GM18858 (cell line): ENCODE results near the gene ERC1.
"Not testable (repeated sequence)": the region's sequence is repeated elsewhere in the genome, so short reads cannot be mapped to it uniquely, and the experiment has no call there.

Experiments
- ATAC-seq: cut with Tn5 transposase; IDR thresholded peaks from one replicate; pipeline ENCODE4 v1.9.1; 2021; ENCODE audit not compliant: unreplicated experiment

The ERC1 gene

DNA sequence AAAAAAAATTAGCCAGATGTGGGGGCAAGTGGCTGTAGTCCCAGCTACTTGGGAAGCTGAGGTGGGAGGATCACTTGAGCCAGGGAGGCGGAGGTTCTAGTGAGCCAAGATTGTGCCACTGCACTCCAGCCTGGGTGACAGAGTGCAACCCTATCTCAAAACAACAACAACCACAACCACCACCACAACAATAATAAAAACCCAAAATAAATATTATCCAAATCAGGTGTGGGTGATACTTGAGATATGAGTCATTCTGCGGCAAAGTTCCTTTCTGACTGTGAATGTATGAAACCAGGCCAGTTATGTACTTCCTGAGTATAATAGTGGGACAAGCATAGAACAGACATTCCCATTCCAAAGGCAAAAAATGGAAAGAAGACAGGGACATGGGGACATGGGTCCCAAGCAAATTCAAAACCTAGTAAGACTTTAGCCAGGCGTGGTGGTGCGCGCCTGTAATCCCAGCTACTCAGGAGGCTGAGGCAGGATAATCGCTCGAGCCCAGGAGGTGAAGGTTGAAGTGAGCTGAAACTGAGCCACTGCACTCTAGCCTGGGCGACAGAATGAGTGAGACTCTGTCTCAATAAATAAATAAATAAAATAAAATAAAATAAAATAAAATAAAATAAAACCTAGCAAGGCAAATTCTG is 9.7 kb upstream of the ERC1 start:
- ATAC-seq: no peak

- no peak for ATAC-seq
Observed at GRCh38 chr12:981961-982360, 9.1 kb upstream of the ERC1 start.

DNA sequence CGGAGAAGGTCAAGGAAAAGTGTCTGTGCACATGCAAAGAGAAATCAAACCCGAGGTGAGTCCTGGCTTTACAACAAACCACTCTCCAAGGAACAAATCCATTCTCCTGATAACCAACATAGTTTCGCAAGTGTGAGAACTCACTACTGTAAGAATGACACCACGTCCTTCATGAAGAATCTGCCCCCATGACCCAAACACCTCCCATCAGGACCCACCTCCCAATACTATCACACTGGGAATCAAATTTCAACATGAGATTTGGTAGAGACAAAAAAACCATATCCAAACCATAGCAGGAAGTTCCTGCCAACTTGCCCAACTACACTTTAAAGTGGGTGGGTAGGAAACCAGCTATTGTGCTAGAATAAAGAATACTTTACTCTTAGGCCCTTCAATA is 2.4 kb upstream of the ERC1 start:
- ATAC-seq: no peak

DNA sequence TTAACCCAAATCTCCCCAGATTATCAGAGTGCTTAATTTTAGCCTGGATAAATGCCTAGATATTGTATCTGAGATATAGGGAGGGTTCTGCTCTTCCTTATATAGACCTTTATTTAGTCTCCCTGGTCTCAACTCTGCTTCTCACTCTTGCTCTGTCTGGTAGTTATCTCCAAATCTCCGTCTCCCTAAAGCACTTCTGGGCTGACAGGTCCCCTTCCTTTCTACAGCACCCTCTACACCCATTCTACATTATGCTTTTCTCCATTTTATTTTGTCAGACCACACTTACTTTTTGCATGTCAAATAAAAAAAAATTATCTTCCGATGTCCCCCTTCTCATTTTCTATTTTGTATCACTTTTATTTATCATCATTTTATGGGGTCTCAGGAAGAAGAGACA is 2.0 kb upstream of the ERC1 start:
- no peak for ATAC-seq

DNA sequence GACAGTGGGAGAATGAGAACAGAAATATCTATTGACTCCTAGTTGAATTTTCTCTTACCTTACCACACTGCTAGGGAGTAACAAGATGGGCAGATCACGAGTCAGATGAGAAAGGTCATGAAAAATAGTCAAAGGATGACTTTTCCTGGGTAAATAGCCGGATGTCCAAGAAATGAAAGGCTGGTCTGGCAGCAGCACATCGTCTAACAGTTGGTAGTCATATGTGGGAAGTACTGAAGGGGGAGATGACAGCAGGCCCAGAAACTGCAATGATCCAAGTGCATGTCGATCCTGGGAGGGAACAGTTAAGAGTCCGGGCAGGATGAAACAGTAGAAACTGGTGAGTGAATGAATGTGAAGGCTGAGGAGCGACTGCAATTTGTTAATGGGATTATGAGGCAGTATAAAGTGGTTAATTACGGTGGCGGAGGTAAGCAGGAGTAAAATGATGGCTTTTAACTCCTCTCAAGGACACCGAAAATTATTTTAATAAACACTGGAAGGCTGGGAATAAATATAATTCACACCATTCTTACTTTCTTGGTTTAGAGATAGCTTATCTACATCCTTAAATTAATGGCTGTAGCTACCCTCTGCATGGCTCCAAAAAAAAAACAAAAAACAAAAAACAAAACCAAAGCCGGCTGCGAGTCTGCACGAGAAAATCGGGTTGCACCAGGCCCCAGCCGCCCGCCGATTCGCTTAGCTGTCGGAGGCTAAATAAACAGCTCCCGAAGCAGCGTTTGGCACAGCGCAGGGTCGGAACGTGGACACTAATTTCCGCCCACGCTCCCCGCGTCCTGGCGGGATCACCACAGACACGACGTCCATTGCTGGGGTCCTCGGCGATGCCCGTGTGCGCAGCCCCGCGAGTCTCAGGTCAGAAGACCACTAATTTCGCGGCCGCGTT is 1.0 kb upstream of the ERC1 start:
- ATAC-seq: no peak

DNA sequence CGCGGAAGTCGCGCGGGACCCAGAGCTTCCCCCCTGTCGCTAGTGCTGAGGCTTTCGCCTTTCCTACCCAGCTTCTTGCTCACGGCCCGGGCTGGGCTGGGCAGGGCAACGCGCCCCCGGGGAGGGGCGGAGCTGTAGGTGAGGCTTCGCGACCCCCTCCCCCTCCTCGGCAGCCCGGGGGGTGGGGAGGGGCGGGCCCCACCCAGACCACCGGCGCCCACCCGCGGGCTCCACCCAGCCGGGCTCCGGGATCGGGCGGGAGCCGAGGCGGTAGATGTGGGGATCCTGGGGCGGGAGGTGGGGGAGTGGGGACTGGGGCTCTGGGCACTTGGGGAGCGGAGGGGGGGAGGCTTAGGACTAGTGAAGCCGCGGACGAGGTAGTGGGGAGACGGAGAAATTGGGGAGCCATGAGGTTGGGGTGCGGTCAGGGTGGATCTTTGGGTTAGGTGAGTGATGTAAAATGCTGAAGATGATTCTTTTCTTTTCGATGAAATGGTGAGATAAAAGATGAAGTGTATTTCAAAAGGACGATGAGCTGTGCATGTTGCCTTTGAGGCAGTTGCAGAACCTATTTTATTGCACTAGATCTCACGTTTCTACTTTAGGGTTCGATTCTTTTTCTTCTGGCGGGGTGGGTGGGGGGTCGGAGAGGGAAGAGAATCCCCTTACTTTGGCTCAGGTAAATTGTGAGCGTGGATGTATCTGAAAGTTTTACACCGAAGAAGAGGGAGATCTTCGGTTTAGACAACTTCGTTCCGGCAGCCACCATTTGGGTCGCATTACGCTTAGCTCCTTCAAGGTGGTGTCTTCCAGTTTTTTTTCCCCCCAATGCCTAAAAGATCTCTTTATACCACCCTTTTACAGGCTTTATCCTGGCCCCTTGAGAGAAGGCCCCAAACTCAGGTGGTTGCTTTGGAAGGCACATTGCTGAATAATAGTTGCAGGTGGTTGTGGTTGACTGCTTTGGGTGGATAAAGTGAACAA is 619 bp downstream of the ERC1 start:
- no peak for ATAC-seq

- ATAC-seq: no peak
Observed at GRCh38 chr12:992647-993046, 1.6 kb downstream of the ERC1 start.

DNA sequence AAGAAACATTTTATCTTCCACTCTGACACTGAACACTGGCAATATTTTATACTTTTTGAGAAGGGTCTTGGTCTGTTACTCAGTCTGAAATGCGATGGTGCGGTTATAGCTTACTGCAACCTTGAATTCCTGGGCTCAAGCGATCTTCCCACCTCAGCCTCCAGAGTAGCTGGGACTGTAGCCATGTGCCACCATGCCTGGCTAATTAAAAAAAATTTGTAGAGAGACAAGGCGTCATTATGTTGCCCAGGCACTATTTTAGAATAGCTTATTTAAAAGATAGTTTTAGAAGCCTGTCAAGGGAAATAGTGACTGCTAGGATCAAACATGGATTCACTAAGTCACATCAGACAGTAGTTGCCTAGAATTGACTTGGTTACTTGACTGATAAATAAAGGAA is 5.9 kb downstream of the ERC1 start:
- ATAC-seq: no peak

DNA sequence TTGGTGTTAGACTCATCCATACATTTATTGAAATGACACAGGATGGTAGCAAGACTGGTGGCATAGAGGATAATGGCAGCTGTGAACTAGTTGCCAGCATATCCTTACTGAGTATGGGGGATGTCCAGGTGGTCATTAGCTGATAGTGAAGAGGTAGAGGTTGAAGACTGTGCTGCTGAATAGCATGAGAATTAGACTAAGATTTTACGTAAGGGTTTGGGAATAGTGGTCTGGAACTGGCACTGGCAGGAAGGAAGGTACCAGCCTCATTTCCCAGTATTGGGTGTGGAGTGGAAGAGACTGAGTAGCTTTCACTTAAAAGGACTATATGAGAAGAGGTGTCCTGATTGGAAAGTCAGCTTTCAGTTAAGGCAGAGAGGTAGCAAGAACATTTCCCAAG is 6.5 kb downstream of the ERC1 start:
- no peak for ATAC-seq

DNA sequence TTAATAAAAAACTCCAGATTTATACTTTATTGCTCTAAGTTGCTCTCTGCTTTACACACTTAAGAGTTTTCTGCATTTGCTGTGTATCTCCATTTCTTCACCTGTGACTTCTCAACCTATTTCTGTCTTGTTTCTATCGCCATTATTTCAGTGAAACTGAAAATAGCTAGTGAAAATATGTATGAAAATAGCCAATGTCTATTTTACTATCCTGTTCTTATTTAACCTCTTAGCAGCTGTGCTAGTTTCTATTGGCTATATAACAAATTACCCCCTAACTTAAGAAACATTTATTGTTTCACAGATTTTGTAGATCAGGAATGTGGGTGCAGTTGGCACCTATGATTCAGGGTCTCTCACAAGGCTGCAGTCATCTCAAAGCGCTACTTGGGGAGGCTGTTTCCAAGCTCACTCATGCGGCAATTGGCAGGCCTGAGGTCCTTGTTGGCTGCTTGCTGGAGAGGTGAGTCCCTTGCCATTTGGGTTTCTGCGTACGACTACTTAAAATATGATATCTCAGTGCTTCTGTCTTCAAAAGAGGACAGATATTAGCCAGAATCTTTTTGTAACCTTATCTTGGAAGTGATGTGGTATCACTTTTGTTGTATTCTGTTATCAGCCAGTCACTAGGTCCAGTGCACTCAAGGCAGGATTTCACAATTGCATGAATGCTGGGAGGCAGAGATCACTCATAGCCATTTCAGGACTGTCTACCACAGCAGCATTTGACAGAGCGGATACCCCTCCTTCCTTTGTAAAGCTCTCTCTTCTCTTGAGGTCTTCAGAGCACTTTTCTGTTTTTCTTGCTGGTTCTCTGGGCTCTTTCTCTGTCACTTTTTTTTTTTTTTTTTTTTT is 7.2 kb downstream of the ERC1 start:
- peak; percentile 46 for ATAC-seq

DNA sequence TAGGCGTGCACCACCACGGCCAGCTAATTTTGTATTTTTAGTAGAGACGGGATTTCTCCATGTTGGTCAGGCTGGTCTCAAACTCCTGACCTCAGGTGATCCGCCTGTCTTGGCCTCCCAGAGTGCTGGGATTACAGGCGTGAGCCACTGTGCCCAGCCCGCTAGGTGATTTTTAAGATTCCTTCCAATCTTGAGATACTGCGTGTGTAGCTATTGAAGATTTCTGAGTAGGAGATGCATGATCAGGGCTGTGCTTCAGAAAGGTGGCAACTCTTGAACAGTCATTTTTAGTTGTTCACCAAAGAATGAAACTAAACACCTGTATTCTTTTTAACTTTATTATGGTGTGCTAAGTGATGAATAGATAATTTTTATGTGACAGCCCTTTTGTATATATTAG is 8.7 kb downstream of the ERC1 start:
- ATAC-seq: not testable (repeated sequence)

DNA sequence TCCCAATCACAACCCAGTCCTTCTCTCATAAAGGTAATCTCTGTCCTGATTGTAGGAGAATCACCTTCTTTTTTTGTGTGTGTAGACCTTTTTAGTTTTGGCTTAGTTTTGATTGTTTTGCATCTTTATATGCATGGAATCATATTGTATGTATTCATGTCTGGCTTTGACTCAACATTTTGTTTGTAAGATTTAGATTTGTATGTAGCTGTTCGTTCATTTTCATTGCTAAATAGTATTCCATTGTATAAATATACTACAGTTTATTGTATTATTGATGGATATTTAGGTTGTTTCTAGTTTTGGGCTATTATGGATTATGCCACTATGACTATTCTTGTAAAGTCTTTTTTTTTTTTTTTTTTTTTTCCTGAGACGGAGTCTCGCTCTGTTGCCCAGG is 10.5 kb downstream of the ERC1 start:
- no peak for ATAC-seq

GRCh38 chr12:1003600-1004271 is 12.7 kb downstream of the ERC1 start:
- ATAC-seq: no peak

DNA sequence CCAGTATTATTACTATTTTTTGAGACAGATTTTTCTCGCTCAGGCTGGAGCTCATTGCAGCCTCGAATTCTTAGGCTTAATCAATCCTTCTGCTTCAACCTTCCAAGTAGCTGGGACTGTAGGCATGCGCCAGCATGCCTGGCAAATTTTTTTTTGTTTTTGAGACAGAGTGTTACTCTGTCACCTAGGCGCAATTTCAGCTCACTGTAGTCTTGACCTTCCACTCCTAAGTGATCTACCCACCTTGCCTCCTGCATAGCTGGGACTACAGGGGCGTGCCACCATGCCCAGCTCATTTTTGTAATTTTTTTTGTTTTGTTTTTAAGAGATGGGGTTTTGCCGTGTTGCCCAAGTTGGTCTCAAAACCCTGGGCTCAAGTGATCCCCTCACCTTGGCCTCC is 15.2 kb downstream of the ERC1 start:
- no peak for ATAC-seq

DNA sequence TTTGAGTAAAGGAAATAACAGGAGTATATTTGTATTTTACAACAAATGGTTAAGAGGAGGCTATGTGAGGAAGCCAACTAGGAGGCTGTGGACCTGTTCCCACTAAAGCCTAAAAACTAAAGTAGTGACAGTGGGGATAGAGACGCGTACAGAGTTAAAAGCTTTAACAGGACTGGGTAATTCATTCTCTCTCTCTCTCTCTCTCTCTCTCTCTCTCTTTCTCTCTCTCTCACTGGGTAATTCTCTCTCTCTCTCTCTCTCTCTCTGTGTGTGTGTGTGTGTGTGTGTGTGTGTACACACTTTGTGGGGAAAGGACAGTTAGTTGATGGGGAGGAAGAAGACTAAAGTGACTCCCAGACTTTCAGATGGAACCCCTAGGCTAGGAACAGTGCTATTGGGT is 16.3 kb downstream of the ERC1 start:
- no peak for ATAC-seq

DNA sequence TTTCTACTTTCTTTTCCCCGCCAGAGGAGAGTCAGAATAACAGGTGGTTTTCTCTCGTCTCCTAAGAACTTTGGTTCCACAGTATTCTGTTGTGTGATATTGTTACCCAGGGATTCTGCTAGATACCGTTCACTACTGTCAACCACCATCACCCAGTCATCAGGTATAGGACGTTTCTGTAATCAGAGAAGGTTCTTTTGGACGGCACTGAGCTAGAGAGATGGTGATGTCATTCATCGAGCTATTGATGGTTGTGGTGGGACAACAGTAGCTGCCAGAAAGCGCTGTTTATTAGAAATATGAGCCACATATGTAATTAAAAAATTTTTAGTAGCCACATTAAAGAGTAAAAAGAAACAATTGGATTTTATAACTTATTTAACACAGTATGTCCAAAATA is 17.0 kb downstream of the ERC1 start:
- ATAC-seq: no peak

DNA sequence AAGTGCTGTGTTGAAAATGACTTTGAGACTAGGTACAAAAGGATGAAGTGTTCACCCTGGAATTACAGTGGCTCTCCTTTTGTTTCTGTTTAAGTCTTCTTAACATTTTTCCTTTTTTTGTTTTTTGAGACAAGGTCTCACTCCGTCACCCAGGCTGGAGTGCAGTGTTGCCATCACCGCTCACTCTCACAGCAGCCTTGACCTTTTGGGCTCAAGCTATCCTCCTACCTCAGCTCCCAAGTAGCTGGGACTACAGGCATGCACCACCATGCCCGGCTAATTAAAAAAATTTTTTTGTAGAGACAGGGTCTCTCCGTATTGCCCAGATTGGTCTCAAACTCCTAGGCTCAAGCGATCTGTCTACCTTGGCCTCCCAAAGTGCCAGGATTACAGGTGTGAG is 20.1 kb downstream of the ERC1 start:
- ATAC-seq: no peak

- no peak for ATAC-seq
Observed at GRCh38 chr12:1013618-1014489, 22.8 kb downstream of the ERC1 start.

DNA sequence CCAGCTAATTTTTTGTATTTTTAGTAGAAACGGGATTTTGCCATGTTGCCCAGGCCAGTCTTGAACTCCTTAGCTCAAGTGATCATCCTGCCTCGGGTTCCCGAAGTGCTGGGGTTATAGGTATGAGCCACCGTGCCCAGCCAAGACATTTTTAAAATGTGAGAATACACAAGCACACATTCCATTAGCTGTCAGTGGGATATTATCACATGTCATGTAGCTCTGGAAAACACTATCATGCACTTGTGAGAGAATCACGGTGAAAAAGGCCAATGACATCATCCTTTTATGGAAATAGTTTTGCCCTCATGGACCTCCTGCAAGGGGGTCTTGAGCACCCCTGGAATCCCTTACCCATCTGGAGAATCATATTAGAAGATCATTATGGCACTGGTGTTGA is 28.3 kb downstream of the ERC1 start:
- no peak for ATAC-seq
